Stimulated activated CD4-positive, alpha-beta T cell treated with anti-CD3 and anti-CD28 coated beads, Interleukin-1b, Interleukin-23, amount 100 ng/mL, for 1 hour (primary cell): ENCODE results near the gene FAT2.

Experiments
- DNase-seq, 2 donors: peaks; one replicate each; pipeline ENCODE4 v3.0.0-alpha.2; 2020; ENCODE audit warnings: low read depth in 2 of 2

The FAT2 gene

GRCh38 chr5:151591144-151591819 lies at the start of gene FAT2:
Gene FAT2, minus strand, starts transcription at chr5:151591331. Its CDS starts 22,400 bp downstream, at chr5:151568931.
- DNase-seq: no peak

GRCh38 chr5:151638619-151639018 lies 47.5 kb upstream of the FAT2 start:
- no peak for DNase-seq

GRCh38 chr5:151637676-151638075 lies 46.5 kb upstream of the FAT2 start:
- no peak for DNase-seq

- no peak for DNase-seq
Measured at GRCh38 chr5:151633892-151634291, 42.8 kb upstream of the FAT2 start.

DNA sequence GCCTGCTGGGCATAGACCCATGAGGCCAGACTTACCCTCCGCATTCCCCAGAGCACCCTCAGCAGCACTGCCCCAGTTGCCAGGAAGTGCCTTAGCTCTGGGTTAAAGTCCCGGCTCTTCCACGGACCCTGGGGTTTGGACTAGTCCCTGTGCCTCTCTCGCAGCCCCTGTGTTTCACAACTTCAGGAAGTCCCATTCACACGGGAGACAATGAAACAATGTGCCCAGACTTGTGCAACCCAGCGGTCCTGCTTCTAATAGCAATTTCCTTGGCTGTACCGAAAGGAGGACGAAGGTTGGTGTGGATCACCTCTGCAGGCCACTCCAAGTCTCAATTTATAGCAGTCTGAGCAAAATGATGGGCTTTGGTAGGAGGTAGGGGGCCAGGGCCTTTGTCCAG lies 41.8 kb upstream of the FAT2 start:
- no peak for DNase-seq

- no peak for DNase-seq
Measured at GRCh38 chr5:151632524-151632923, 41.4 kb upstream of the FAT2 start.

DNA sequence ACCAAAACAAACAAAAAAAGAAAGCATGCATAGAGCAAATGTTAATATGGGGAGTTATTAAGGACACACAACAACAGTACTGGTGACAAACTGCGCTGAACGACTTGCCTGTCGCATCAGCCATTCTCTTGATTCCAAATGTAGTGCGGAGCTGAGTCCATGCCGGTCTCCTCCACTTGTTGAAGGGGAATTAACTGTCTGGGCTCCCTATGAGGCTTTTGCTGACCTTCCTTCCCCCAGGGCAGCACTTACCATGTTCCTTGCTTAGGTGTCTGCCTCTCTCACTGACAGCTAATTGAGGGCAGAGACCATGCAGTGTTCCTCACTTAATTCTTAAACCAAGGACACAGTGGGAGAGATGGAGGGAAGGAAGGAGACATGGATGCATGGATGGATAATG lies 40.8 kb upstream of the FAT2 start:
- DNase-seq: no peak

GRCh38 chr5:151630088-151630487 lies 39.0 kb upstream of the FAT2 start:
- DNase-seq: no peak

GRCh38 chr5:151628112-151628823 lies 37.1 kb upstream of the FAT2 start:
- no peak for DNase-seq

GRCh38 chr5:151627650-151628049 lies 36.5 kb upstream of the FAT2 start:
- DNase-seq: no peak

DNA sequence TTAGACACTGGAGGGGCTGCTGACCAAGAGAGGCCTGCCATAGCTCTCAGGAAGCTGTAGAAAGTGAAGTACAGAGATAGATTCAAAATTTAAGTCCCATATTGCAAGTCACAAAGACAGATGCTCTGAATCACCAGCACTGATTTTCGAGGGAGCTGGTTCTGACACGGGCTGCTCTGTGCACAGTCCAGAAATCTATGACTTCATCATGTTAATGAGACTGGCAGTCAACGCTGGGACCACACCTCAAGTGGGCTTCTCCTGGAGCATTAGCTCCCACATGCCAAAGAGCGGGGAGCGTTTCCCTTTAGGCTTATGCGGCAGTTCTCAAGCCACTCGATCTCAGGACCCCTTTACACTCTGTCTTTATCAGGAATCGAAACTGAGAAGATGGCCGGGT lies 34.2 kb upstream of the FAT2 start:
- DNase-seq: no peak

DNA sequence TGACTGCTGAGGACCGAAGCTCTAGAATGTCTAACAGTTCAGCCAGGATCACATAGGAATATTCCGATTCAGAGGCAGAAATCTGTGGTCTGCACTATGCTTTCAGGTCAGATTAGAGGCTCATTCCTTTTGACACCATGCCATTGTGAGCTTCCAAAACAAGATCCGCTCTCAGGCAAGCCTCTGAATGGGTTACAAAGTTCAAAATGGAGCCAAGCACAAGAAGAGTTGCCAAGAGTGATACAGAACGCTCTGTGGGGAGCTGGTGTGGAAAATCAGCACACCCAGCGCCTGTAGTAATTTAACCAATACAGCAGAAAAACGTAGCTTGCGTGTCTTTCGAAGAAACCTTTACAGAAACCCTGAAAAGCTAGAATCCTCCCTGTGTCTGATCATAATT lies 33.3 kb upstream of the FAT2 start:
- no peak for DNase-seq

GRCh38 chr5:151622367-151623088 lies 31.4 kb upstream of the FAT2 start:
- no peak for DNase-seq

- DNase-seq: no peak
Measured at GRCh38 chr5:151620461-151620840, 29.3 kb upstream of the FAT2 start.

GRCh38 chr5:151619812-151620460 lies 28.8 kb upstream of the FAT2 start:
- DNase-seq: no peak

- no peak for DNase-seq
Measured at GRCh38 chr5:151618907-151619306, 27.8 kb upstream of the FAT2 start.

- no peak for DNase-seq
Measured at GRCh38 chr5:151617841-151618710, 26.9 kb upstream of the FAT2 start.

DNA sequence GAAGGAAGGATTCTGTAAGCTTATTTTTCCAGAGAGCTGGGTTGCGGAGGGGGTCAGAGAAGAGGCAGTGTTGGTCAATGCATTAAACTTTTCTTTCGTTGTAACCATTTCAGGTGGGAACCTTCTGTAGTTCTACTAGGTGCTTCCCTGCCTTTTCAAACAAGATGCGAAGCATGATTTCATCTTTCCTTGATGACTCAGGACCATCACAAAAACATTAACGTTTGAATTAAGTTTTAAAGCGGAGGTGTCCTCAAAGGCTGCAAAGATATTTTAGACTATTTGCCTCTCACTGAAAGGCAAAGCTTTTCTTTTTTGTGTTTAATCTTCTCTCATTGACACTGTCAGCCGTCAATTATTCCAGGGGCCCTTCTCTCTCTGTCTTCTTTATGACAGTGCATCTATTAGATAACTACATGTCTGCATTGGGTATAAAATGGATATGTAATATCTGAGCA lies 26.3 kb upstream of the FAT2 start:
- no peak for DNase-seq

GRCh38 chr5:151615431-151615830 lies 24.3 kb upstream of the FAT2 start:
- DNase-seq: no peak

DNA sequence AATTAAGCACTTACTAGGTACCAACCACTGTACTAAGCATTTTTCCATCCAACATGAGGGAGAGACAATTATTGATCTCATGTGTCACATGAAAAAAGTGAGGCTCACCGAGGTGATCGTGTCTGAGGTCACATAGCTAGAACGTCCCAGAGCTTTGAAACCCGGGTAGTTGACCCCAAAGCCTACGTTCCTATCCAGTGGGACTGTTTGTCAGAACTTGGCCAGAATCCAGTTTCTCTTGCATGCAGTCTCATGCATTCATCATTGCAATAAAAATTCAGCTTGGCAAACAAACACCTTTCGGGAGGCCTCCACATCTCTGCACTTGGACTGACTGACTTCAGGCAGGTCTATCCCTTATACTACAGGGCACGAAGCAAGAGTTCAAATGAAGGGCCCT lies 23.4 kb upstream of the FAT2 start:
- DNase-seq: no peak

DNA sequence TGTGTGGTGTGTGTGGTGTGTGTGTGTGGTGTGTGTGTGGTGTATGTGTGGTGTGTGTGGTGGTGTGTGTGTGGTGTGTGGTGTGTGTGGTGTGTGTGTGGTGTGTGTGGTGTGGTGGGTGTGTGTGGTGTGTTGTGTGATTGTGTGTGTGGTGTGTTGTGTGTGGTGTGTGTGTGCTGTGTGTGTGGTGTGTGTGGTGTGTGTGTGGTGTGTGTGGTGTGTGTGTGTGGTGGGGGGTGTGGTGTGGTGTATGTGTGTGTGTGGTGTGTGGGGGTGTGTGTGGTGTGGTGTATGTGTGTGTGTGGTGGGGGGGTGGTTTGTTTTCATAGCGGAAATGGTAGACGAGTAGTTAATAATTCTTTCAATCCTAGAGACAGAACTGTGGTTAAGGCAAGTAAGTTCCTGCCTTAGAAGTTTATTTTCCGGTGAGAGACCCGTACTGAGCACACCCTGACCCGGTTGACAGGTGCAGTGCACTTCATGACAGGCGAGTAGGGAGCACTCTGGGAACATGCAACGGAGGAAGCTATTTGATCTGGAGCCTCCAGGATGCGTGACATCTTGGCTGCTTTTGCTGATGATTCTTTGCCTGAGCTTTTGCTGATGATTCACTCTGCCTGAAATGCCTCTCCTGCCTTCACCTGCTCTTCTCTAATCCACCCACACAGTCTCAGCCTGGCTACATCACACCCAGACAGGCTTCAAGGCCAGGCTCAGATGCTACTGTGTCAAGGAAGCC lies 21.7 kb upstream of the FAT2 start:
- peak in 1 of 2 donors; percentile 12 for DNase-seq
